Measurements from ENCODE around the gene TBC1D10A.

TBC1D10A gene

DNA sequence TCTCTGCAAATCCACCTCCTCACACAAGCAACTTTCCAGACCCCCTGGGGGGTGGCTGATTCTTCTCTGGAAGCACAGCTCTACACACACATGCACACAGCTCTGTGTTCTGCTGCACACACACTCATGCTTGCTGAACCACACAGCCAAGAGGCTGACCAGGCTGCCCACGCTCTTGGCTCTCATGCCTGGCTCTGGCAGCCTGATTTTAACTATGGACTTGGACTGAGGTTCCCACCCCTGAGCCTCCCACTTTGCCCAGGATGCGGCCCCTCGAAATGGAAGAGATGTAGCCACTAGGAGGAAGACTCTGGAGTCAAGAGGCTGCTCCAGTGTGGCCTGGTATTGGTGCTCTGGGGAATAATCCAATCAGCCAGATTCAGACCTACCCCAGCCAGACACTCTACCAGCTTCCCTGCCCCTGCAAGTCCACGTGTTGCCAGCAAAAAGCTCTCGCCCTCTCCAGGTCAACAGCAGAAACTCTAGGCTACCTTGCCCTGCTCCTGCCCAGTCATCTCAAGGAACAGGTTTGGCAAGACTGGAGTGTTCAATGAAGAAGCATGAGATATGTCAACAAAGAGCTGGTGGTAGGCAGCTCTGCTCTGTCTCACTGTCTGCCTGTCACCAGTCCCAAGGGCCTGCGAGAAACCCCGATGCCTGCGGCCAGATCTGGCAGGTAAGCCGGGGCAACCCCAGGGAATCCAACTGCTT lies 28.6 kb downstream of the TBC1D10A start:
- DNase-seq: no peak

DNA sequence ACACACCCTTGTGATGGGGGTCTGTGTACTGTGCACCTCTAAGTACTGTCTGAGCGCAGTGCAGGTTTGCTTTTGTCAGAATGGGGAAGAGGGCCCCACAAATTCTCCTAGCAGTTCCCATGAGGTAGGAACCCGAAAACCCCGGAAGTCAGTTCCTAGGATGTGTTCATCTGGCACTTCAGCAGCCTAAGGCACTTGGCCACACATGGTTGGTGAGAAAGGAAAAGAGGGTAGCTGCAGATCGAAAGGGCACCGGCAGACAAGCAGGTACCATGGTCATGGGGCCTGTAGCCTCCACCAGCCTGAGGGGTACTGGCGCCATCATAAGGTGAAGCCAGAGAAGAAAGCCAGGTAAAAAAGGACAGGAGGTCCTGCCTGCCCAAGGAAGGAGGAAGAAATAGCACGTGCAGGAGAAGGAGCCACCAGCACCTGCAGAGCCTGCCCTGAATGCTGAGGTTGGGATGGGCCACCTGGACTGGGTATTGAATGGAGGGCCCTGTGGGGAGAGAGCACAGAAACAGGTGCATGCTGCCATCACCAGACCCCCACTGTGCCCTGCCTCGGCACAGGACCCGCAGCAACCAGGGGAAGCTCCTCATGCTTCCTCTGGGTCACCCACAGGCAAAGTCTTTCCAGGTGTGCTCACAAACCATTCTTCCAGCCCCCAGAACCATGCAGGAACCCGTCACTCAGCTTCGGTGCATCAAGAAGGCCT lies 29.3 kb downstream of the TBC1D10A start:
- DNase-seq: no peak

GRCh38 chr22:30296833-30297232 lies 29.9 kb downstream of the TBC1D10A start:
- no peak for DNase-seq

DNA sequence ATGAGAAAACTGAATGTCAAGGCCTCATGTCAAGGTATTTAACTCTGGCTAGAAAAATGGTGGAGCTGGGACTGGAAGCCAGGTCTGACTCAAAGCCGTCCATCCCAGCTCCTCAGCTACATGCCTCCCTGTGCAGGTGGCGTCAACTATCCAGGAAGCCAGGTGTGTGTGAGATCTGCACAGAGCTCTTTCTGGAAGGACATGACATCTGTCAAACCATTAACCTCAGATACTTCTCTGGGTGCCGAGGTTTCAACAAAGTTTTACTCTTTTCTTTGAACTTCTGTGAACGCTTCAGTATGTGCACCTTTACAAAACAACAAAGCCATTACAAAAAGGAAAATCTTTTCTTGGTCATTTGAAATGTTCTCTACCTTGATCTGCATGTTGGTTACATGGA lies 30.4 kb downstream of the TBC1D10A start:
- no peak for DNase-seq

DNA sequence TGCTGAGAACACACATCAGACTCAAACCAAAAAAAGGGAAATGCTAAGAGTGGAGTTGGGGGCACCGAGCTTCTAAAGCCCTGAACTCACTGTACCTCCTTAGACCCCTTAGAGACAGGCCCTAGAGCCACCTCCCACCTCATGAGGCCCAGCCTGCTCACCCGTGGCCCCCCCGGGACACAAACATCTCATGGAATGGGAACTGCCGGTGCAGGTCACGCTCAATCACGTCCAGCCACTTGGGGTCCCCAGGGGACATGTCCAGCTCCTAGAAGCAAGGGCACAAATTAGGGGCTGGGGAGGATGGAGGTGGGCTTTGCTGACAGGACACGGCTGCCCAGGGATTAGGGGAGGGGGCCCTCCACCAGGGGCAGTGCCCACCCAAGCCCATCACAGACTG lies 31.2 kb downstream of the TBC1D10A start:
- no peak for DNase-seq

DNA sequence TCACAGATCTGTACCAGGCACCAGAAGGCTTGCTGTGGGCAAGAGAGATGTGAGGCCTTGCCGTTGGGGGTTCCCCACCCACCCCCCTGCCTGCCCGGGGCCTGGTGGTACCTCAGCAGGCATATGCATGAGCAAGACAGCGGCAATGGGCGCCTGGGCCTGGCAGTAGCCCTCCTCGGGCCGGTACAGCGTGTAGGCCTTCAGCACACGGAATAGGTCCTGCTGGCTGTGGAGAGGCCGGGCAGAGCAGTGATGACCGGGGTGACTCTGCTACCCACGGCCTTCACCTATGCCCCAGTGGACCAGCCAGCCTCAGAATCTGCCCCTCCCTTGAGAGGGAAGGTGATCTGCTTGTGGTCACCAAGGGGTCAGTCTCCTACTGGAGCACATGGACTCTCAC lies 31.9 kb downstream of the TBC1D10A start:
- DNase-seq: no peak

DNA sequence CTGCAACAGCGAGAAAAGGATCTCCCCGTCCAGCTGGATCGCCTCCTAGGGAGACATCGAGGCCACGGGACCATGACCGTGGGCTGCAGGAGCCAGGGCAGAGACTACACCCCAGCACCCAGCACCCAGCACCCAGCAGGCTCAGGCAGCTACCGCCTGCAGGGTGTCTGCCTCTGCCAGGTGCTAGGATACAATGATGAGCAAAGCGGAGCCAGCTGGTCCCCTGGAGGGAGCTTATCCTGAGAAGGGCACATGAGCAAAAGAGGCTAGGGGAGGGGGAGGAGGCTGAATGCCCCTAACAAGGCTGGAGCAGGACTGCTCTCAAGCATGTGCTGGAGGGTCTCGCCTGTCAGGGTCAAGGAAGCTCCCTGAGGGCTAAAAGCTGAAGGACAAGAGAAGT lies 32.7 kb downstream of the TBC1D10A start:
- no peak for DNase-seq

DNA sequence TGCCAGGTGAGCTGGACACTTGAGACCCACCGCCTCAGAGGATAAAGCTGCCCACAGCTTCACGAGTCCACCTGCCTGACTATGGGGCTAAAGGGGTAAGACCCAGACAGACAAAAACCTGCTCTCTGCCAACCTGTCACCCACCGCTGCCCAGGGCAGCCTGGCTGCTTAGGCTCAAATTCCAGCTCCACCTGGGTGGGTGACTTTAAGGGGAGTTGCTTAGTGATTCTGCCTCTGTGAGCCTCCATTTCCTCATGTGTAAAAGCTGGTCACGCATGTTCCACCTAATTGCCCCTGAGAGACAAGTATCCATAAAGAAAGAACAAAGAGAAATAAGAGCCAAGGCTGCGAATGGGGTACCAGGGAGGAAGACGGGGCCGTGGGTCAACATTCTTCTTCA lies 33.7 kb downstream of the TBC1D10A start:
- DNase-seq: no peak

- DNase-seq: no peak
These were observed 34.4 kb downstream of the TBC1D10A start for GRCh38 chr22:30292069-30292970.

- no peak for DNase-seq
These were observed 35.5 kb downstream of the TBC1D10A start for GRCh38 chr22:30291058-30291892.

DNA sequence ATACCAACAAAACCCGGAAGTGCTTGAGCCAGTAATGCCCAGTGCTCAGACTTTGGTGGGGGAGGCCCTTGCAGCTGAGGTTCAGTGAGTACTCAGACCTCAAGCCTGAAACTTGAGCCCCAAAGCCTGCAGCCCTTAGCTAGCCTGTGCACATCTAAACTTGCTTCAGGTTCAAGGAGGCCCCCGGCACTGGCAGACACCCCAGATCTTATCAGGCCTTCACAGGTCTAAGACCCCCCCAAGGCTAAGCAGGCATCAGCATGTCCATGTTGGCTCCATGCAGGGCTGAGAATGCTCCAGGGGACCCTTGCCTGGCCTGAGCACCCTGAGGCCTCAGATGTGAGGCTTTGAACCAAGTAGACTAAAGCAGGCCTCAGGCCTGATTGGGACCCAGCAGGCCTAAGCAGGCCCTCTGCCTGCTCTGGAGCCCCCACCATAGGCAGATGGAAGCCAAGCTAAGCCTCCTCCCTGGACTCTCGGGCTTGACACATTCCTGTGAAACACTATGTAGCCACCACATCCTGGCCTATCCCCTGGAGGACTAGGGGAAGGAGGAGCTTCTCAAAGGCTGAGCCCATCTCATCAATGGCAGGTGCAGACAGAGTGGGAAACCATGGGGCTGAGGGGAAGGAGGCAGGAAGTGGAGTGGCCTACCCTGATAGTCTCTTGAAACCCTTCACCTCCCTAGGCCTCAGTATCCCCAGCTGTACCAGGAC lies 36.2 kb downstream of the TBC1D10A start:
- no peak for DNase-seq

- DNase-seq: no peak
These were observed 36.8 kb downstream of the TBC1D10A start for GRCh38 chr22:30289980-30290313.

GRCh38 chr22:30289141-30289979 lies 37.4 kb downstream of the TBC1D10A start, which contains the start of gene CASTOR1:
Gene CASTOR1 (minus strand): TSS chr22:30289505. CDS start chr22:30289497, 8 bp downstream.
- peak; percentile 67 for DNase-seq

- DNase-seq: no peak
These were observed 38.2 kb downstream of the TBC1D10A start for GRCh38 chr22:30288419-30289140.

DNA sequence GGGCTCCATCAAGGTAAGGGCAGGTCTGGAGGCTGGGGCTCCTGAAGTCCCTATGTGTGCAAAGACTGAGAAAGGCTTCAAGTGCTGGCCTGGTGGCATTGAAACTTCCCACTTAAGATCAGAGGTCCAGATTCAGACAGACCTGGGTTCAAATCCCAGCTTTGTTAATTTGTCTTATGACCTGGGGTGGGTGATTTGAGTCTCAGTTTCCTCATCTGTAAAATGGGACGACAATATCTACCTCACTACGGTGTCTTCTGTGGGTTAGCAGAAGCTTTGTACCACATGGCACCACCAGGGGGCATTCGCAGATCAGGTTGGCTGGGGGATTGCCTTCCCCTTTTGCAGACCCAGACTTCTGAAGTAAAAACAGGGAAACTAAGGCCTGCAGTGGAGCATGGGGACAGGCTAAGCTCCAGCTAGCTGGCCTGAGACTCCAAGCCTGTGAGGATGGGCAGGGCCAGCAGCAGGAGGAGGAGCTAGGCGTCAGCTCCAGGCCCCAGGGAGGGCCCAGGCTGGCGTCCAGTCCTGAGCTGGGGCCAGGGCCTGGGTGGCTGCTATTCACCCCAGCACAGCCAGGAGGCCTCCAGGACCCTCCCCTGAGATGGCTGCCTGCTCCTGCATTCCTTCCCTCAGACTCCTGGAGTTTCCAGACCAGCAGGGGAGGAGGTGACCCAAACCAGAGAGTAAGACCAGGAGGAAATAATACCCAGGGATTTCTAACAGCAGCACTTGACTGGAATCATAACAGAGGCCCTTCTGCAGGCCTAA lies 38.9 kb downstream of the TBC1D10A start:
- no peak for DNase-seq

DNA sequence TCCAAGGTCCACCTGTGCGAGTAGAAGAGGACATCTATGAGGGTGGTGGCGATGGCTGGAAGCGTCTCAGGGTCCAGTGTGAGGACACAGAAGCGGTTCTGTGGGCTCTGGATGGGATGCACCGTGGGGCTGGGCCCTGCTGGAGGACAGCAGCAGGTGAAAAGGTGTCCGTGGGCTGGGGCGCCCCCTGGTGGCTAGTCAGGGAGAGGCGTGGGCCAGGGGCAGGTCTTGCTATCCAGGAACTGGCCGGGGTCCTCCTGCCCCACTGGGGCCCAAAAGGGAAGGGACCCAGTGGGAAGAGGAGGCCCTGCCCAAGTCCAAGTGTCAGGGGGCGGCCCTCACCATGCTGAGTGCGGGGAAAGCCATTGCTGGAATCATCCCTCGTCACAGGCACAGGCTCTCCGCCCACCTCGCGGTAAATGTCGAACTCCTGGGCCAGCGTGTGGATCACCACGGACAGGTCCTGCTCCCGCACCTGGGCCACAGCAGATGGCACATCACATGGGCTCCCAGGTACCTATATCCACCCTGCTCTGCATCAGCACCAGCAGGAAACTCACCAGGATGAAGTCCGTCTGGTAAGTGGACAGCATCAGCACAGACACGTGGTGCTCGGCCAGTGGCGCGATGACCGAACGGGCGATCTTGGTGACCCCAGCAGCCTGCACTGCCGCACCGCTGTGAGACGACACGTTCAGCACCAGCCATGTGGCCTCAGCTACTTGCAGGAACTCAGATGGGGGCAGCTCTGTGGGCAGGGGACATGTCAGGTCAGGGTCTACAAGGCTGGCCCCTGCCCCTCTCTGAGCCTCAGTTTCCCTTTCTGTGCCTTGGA lies 39.7 kb downstream of the TBC1D10A start:
- no peak for DNase-seq

DNA sequence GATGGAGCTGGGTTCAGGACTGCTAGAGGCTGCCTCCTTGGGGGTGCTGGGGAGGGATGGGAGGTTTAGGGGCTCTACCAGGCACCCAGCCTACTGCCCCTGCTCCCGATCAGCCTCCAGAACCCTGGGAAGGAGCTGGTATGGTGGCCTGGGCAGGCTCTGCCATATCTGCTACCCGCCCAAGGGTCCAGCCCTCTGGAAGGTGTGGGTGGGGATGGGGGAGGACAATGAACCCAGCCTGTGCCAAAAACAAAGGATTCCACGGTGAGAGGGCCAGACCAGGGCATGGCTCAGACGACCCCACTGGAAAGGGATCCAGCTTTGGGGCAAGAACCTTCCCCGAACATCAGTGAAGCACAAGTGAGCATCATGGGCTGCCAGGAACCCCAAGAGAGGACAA lies 40.4 kb downstream of the TBC1D10A start:
- DNase-seq: no peak

- no peak for DNase-seq
These were observed 40.9 kb downstream of the TBC1D10A start for GRCh38 chr22:30285846-30286200.
